GM21447 (cell line): ENCODE measurements around the gene PHLPP1.
A peak's percentile ranks its signal among the peaks of the same experiment; 100 is the strongest.

Experiments
- ATAC-seq: cut with Tn5 transposase; IDR thresholded peaks from one replicate; pipeline ENCODE4 v1.9.1; 2021; ENCODE audit not compliant: unreplicated experiment

The PHLPP1 gene

DNA sequence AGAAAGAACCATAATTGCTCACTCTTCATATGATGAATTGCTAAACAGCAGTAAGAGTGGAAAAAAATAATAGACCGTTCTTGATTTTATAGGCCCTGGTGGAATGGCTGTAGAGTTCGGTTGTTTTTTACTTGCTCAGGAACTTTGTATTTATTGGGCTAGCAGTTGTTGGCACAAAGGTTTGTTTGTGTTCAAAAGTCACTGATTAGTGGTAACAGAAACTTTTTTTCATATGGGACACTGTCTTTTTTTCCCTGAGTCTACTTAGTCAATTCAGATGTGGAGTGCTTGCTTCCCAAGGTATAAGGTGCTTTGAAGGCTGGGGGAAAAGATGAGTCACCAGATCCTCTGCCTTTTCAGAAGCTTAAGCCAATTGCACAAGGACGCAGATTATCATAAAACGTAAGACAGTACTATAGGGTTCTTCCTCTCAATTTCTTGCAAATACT is 25.8 kb downstream of the PHLPP1 start:
- ATAC-seq, result no peak

DNA sequence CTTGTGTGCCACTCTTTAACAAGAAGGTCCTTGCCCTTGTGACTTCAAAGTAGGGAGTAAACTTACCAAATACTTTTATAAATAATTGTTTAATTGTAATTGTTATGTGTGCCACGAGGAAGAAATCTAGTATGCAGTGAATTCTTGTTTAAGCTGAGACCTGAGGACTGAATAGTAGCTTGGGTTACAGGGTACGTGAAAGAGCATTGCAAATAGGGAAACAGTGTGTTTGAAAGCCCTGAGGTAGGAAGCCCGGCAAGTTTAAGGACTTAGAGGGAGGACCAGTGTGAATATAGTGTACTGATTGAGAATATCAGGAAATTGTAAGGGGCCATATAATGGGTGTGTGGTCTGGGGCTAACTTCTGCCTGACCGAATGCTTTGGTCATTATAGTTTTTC is 26.2 kb downstream of the PHLPP1 start:
- ATAC-seq, result no peak

- peak; percentile 73 for ATAC-seq
Measured at GRCh38 chr18:62744076-62744968, 29.0 kb downstream of the PHLPP1 start.

- ATAC-seq, result no peak
Measured at GRCh38 chr18:62745089-62745751, 29.9 kb downstream of the PHLPP1 start.

DNA sequence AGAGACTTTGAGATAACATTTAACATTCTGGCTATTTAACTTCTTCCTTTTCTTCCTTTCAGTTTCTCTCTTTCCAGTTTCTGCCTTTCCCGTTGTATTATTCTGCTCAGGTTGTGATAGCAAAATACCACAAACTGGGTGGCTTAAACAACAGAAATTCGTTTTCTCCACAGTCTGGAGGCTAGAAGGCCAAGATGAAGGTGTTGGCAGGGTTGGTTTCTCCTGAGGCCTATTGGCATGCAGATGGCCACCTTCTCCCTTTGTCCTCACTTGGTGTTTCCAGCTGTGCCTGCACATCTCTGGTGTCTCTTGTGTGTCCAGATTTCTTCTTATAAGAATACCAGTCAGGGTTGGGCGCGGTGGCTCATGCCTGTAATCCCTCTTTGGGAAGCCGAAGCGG is 34.0 kb downstream of the PHLPP1 start:
- no peak for ATAC-seq

- ATAC-seq, result no peak
Measured at GRCh38 chr18:62751341-62751821, 36.0 kb downstream of the PHLPP1 start.

DNA sequence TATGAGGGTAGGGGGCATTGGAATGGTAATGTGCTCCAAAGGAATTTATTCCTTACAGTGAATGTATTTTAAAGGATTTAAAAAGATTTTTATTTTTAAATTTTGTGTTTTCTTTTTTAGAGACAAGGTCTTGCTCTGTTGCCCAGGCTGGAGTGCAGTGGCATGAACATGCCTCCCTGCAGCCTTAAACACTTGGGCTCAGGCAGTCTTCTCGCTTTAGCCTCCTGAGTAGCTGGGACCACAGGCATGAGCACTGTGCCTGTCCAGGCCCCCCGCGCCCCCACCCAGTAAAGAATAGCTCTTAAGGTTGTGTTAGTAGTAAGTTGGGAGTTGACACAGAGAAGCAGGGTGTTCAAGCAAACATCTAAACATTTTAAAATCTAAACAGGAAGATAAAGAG is 36.6 kb downstream of the PHLPP1 start:
- ATAC-seq, result no peak

DNA sequence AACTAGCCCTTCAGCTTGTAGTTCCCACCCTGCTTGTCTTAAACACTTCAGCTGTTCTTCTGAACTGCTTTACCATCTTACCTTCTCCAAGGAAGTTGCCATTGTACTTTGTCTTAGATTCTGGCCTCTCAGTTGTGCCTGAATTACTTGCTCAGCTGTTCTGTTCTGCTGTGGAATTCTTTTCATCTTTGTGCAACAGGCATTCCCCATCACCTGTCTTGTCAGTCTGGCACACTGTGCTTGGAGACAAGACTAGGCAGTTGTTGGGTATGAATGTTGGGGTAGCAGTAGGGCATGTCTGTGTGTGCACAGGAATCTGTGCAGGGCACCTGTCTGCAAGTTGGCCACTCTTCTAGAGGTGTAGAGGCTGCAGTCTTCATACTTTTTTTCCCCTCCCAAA is 38.7 kb downstream of the PHLPP1 start:
- no peak for ATAC-seq

GRCh38 chr18:62755454-62755853 is 40.1 kb downstream of the PHLPP1 start:
- no peak for ATAC-seq

DNA sequence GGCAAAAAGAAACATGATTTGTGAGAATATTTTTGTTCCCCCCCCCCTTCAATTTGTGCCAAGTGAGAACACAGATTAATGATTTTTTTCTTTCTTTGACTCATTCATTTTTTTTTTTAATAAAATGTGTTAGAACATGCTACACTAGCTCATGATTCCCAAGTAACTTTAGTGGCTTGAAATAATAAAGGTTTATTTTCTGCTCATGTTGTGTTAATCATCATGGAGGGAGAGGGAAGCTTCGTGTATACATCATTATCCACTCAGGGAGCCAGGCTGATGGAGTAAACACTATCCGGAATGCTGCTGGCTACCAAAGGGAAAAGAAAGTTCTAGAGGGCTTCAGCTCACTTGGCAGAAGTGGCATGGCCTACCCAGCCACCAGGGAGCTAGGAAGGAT is 40.6 kb downstream of the PHLPP1 start:
- ATAC-seq, result no peak

DNA sequence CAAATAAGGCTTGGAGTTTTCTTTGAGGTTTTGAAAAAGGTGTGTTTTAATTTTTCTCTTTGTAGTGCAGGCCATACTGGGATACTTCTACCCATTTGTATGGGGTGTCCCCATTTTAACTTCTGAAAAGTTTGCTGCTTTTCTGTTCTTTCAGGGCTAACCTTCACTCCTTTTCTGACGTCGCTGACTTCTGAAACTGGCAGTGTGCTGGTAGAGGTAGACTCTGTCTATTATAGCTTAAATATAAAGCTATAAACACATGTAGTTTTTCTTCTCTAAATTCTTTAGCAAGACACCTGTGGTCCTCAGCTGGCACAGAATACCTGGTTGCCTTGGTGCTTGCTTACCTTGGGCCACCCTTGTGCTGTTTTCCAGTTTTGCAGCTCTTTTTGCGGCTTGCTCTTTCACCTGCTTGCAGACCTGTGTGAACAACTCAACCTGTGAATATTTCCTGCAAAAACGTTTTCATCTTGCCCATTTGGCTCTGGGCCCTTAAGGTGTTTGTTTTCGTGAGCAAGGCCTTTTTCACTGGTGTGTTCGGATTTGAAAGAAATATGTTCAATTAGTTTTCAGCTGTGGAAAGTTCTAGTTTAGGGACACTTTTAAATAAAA is 42.2 kb downstream of the PHLPP1 start:
- no peak for ATAC-seq

GRCh38 chr18:62758591-62758990 is 43.2 kb downstream of the PHLPP1 start:
- ATAC-seq, result no peak

DNA sequence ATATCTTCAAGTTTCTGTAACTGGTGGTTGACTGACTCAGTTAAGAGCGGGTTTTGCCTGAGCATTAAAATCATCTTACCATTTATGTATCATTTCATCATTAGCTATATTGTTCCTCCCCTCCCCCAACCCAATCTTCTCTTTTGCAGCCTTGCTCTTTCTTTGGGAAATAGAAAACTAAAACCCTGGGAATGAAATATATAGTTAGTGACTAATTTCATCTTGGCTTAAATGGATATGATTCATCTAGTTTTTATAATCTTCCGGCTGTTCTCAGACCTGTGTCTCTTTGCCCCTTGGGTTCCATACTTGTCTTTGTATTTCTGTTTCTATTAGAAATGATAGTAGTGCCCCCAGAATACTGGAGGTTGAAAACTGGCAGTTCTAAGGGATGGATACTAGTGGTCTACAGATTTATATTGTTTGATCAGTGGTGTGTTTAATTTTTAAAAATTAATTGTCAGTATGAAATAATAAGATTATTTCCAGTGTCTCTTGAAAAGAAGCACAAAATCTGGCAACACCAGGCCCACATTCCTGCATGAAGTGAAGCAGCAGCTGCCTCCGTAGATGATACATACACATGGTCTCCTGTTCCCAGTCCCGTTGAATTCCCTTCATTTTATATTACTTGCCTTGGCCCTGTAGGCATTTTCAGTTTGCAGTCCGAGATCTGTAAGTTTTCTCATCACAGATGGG is 44.5 kb downstream of the PHLPP1 start:
- ATAC-seq, result no peak

GRCh38 chr18:62760403-62760734 is 45.0 kb downstream of the PHLPP1 start:
- no peak for ATAC-seq

GRCh38 chr18:62763101-62763521 is 47.8 kb downstream of the PHLPP1 start:
- ATAC-seq, result no peak

- no peak for ATAC-seq
Measured at GRCh38 chr18:62766266-62766665, 50.9 kb downstream of the PHLPP1 start.

DNA sequence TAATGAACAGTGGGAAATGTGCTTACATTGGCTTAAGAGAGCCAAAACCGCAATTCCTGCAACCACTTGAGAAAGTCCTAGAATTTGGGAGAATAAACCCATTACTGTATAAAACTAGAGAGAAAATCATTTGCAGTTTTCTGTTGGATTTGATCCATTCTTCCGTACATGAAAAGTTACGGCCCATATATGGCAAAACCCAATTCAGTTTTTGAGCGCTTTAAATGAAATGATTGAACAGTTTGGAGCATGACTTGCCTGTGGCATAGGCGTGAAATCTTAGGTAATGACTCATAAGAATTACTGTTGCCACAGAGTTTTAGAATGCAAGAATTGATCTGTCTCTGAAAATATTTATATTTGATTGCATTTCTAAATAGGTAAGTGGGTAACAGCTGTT is 52.0 kb downstream of the PHLPP1 start:
- no peak for ATAC-seq

GRCh38 chr18:62767836-62768557 is 52.7 kb downstream of the PHLPP1 start:
- no peak for ATAC-seq

DNA sequence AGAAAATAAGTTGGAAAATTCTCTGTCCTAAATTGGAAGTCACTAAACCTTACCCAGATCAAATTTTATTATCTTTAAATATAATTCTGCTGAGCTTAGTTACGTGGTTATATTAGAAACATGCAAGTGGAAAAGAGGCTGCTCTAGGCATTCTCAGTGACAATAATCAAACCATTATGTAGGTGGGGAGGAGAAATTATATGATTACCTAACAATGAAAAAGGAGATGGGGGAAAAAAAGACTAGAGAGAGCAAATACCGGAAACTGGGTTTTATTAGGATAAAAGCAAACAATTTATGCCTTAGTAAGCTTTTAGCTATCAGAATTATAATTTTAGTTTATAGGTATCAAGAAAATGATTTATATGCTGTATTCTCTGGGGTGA is 53.2 kb downstream of the PHLPP1 start:
- no peak for ATAC-seq

DNA sequence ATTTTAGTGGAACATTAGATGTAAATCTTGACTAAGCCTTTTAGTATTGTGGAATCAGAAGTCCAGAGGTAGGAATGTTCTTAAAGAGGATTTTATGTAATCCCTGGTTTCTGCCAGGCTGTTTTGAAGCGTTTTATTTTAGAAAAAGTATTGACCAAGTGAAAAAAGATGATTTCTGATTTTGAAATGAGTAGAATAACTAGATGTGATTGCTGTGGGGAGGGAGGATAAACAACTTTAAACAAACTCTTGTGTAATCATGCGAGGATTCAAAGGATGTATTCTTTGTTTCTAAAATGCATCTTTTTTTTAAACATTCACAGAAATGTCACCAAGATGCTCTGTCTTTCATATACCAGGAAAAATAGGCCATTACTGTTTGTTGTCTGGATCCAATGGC is 53.9 kb downstream of the PHLPP1 start:
- no peak for ATAC-seq
